Measurements from ENCODE around the gene AMTN. TPM values are rescaled to one million over a fixed set of nuclear protein-coding genes. Genes with fewer than 3 reads are reported as not detected.

AMTN gene
- polyA plus RNA-seq, 1 donor (not counting 4 experiments of a cell fraction or from before 2014, with no cell fraction given), result not detected

- H3K27ac ChIP-seq (ENCODE audit: control insufficient read depth, insufficient read depth, low read length), result no peak overlapping the region
- no peaks in the 10 kb centered on the region for H3K79me2 ChIP-seq (ENCODE audit: control insufficient read depth, insufficient read depth, low read length)
- H3K4me1 ChIP-seq (ENCODE audit: control insufficient read depth, extremely low read depth, insufficient read depth, low read length), result no peaks in the 10 kb centered on the region
- no peak overlapping the region for H3K4me2 ChIP-seq (ENCODE audit: control insufficient read depth, extremely low read depth, insufficient read depth, low read depth, low read length)
- H3K4me3 ChIP-seq (ENCODE audit: control insufficient read depth in 2 of 3, extremely low read depth in 1 of 3, insufficient read depth in 2 of 3, low read depth in 1 of 3, low read length in 3 of 3), result no peak overlapping the region
- no peak overlapping the region for H2AFZ ChIP-seq (ENCODE audit: control insufficient read depth, low read length)
- H3K36me3 ChIP-seq (ENCODE audit: control insufficient read depth in 2 of 2, extremely low read depth in 1 of 2, insufficient read depth in 2 of 2, low read length in 2 of 2), result no peaks in the 10 kb centered on the region
- H3K27me3 ChIP-seq (ENCODE audit: control insufficient read depth, extremely low read depth, insufficient read depth, low read length), result no peaks in the 10 kb centered on the region
- no peaks in the 10 kb centered on the region for H3K9me1 ChIP-seq (ENCODE audit: control insufficient read depth, extremely low read depth, insufficient read depth, low read length)
- DNase-seq (ENCODE audit: low read depth, low spot score) (no peak), FAIRE-seq (peak; percentile 53)
- no peaks in the 10 kb centered on the region for H3K9me3 ChIP-seq (ENCODE audit: control insufficient read depth, low read depth, low read length)
- TF ChIP-seq EZH2 (IDR thresholded peaks at IDR 0.05; ENCODE audit: low read length), result no peak
- peak; percentile 91 to 95 (median 94) for TF ChIP-seq CTCF (optimal IDR thresholded peaks at IDR 0.05 in 1 of 3, IDR thresholded peaks at IDR 0.05 in 1 of 3, conservative IDR thresholded peaks at IDR 0.05 in 1 of 3; ENCODE audit: extremely low read depth in 1 of 3, insufficient read depth in 2 of 3, low read length in 3 of 3)
- dilution Hi-C loops (cut with MboI; ENCODE audit: extremely low pct_ligation_motif_present, low sequenced_read_pairs), result no loop called here
- no peaks in the 10 kb centered on the region for H4K20me1 ChIP-seq (ENCODE audit: control insufficient read depth, extremely low read depth, insufficient read depth, low read length)
- H3K9ac ChIP-seq (ENCODE audit: control insufficient read depth, extremely low read depth, insufficient read depth, low read length), result no peak overlapping the region
These were observed 13.1 kb upstream of the AMTN start for GRCh38 chr4:70505151-70505748.

- no peak for TF ChIP-seq EZH2 (IDR thresholded peaks at IDR 0.05; ENCODE audit: low read length)
- TF ChIP-seq CTCF (optimal IDR thresholded peaks at IDR 0.05 in 1 of 3, IDR thresholded peaks at IDR 0.05 in 1 of 3, conservative IDR thresholded peaks at IDR 0.05 in 1 of 3; ENCODE audit: extremely low read depth in 1 of 3, insufficient read depth in 2 of 3, low read length in 3 of 3), result no peak
- H3K4me2 ChIP-seq (ENCODE audit: control insufficient read depth, extremely low read depth, insufficient read depth, low read depth, low read length), result no peak overlapping the region
- H3K27me3 ChIP-seq (ENCODE audit: control insufficient read depth, extremely low read depth, insufficient read depth, low read length), result no peaks in the 10 kb centered on the region
- no peak overlapping the region for H3K9ac ChIP-seq (ENCODE audit: control insufficient read depth, extremely low read depth, insufficient read depth, low read length)
- H2AFZ ChIP-seq (ENCODE audit: control insufficient read depth, low read length), result no peak overlapping the region
- no peaks in the 10 kb centered on the region for H3K9me3 ChIP-seq (ENCODE audit: control insufficient read depth, low read depth, low read length)
- FAIRE-seq, result no peak
- no peaks in the 10 kb centered on the region for H4K20me1 ChIP-seq (ENCODE audit: control insufficient read depth, extremely low read depth, insufficient read depth, low read length)
- no peak overlapping the region for H3K4me3 ChIP-seq (ENCODE audit: control insufficient read depth in 2 of 3, extremely low read depth in 1 of 3, insufficient read depth in 2 of 3, low read depth in 1 of 3, low read length in 3 of 3)
- H3K4me1 ChIP-seq (ENCODE audit: control insufficient read depth, extremely low read depth, insufficient read depth, low read length), result no peaks in the 10 kb centered on the region
- H3K36me3 ChIP-seq (ENCODE audit: control insufficient read depth in 2 of 2, extremely low read depth in 1 of 2, insufficient read depth in 2 of 2, low read length in 2 of 2), result no peaks in the 10 kb centered on the region
- DNase-seq (ENCODE audit: low read depth, low spot score), result no peak
- no peaks in the 10 kb centered on the region for H3K79me2 ChIP-seq (ENCODE audit: control insufficient read depth, insufficient read depth, low read length)
- H3K9me1 ChIP-seq (ENCODE audit: control insufficient read depth, extremely low read depth, insufficient read depth, low read length), result no peaks in the 10 kb centered on the region
- no peak overlapping the region for H3K27ac ChIP-seq (ENCODE audit: control insufficient read depth, insufficient read depth, low read length)
- dilution Hi-C loops (cut with MboI; ENCODE audit: extremely low pct_ligation_motif_present, low sequenced_read_pairs), result no loop called here
These were observed 9.6 kb upstream of the AMTN start for GRCh38 chr4:70508801-70509200.

Measured in keratinocyte (primary cell).